Panc1 (cell line): ENCODE data around the gene DOCK4. TPM values are rescaled to one million over a fixed set of nuclear protein-coding genes. Genes with fewer than 3 reads are reported as not detected.

Experiments
- ATAC-seq: fragments of 200-7000 bp; cut with Tn5 transposase; 2 replicates; pipeline ENCODE4 v1.9.1; 2020; ENCODE audit warnings: mild to moderate bottlenecking, moderate library complexity
- BruUV-seq: library from RNA; stranded (reverse); fragments of 400-500 nt; replicated peaks from 2 replicates; lab custom pipeline; 2021; lab: Mats Ljungman, UMichigan
- CTCF ChIA-PET: fragments of 300-600 bp; sonication (Branson Sonifier 250); formaldehyde crosslinking; loops from one replicate; lab custom pipeline; 2022; ENCODE audit warnings: antibody characterized with exemption; lab: Charles Lee
- POLR2A ChIA-PET: fragments of 300-600 bp; sonication (Branson Sonifier 250); formaldehyde crosslinking; loops from one replicate; lab custom pipeline; 2022; ENCODE audit warnings: antibody characterized with exemption; lab: Charles Lee
- DNase-seq: peaks from one replicate; pipeline ENCODE4 v3.0.0-alpha.2; 2010; ENCODE audit warnings: low read depth, low spot score
- H3K27ac ChIP-seq: 2 replicates; pipeline ENCODE4 v1.5.1; 2011; ENCODE audit warnings: mild to moderate bottlenecking, low read length, inconsistent platforms
- H3K27me3 ChIP-seq: fragments of 200-500 bp; sonication (Bioruptor generic); 2 replicates; pipeline ENCODE4 v1.6.0; 2014; ENCODE audit warnings: low read length, inconsistent platforms; ENCODE audit not compliant: control insufficient read depth, insufficient read depth
- H3K36me3 ChIP-seq: fragments of 200-500 bp; sonication (Bioruptor generic); 2 replicates; pipeline ENCODE4 v1.5.1; 2014; ENCODE audit warnings: inconsistent platforms, mild to moderate bottlenecking, low read length, moderate library complexity; ENCODE audit not compliant: control insufficient read depth, insufficient read depth
- H3K4me1 ChIP-seq: 2 replicates; pipeline ENCODE4 v1.5.1; 2011; ENCODE audit warnings: inconsistent platforms, mild to moderate bottlenecking, low read length, moderate library complexity; ENCODE audit not compliant: control insufficient read depth, insufficient read depth
- H3K4me3 ChIP-seq, 2 experiments: 2 replicates each; pipeline ENCODE4 v1.5.1; 2011 to 2012; ENCODE audit warnings: low read depth in 2 of 2, low read length in 2 of 2, mild to moderate bottlenecking in 2 of 2, inconsistent platforms in 1 of 2, moderate library complexity in 1 of 2
- H3K9me3 ChIP-seq: fragments of 200-500 bp; sonication (Bioruptor generic); 2 replicates; pipeline ENCODE4 v1.5.1; 2014; ENCODE audit warnings: low read depth, mild to moderate bottlenecking, inconsistent platforms, low read length, moderate library complexity; ENCODE audit not compliant: control insufficient read depth, insufficient read depth
- POLR2AphosphoS5 ChIP-seq: IDR thresholded peaks from 2 replicates; pipeline ENCODE4 v1.6.1; 2012; ENCODE audit warnings: mild to moderate bottlenecking, low read depth, low read length, moderate library complexity
- SIN3A ChIP-seq: IDR thresholded peaks from 2 replicates; pipeline ENCODE4 v1.6.1; 2012; ENCODE audit warnings: low read depth, mild to moderate bottlenecking, low read length, moderate library complexity, borderline replicate concordance; ENCODE audit not compliant: insufficient read depth
- TCF7L2 ChIP-seq: IDR thresholded peaks from 2 replicates; pipeline ENCODE4 v1.6.1; 2011; ENCODE audit warnings: mild to moderate bottlenecking, low read depth, low read length, inconsistent platforms
- in situ Hi-C: cut with HindIII; loops from 2 replicates; pipeline ENCODE4 v1.10.0; 2016; ENCODE audit warnings: low sequenced_read_pairs, low pct_unique_long_range_greater_than_20kb
- intact Hi-C: fragments of 100-400 bp; cut with micrococcal nuclease; formaldehyde crosslinking; loops from one replicate; pipeline ENCODE4 v1.10.0; 2022; ENCODE audit not compliant: unreplicated experiment
- total RNA-seq: library from RNA; stranded (reverse); gene quantifications from one replicate; pipeline ENCODE4 v1.2.1, GENCODE V29; 2021; ENCODE audit not compliant: unreplicated experiment
- TF ChIP-seq, protein P1 (sequence below): fragments of 450-650 bp; IDR thresholded peaks from 2 replicates; pipeline ENCODE4 v1.5.1; 2017; ENCODE audit warnings: mild to moderate bottlenecking
- TF ChIP-seq, protein P2 (sequence below), 2 experiments: IDR thresholded peaks; 2 replicates each; pipeline ENCODE4 v1.6.1; 2011 to 2012; ENCODE audit warnings: low read depth in 2 of 2, control low read depth in 1 of 2, low read length in 1 of 2, mild to moderate bottlenecking in 1 of 2, moderate library complexity in 1 of 2; ENCODE audit not compliant: insufficient read depth in 1 of 2

Gene DOCK4
- total RNA-seq, 1 experiment from 2014 or later, result 10.8 TPM

- CTCF ChIA-PET, result no interaction called here
- Histone ChIP-seq H3K4me3 (no peak overlapping the region), H3K9me3 (peaks cover 3% of the 10 kb centered on the region; the same call in 1 of the 2 replicates), H3K4me1 (no peaks in the 10 kb centered on the region), H3K27me3 (no peaks in the 10 kb centered on the region), H3K36me3 (no peaks in the 10 kb centered on the region), H3K27ac (no peak overlapping the region)
- POLR2A ChIA-PET, result no interaction called here
- ATAC-seq (no peak), DNase-seq (no peak)
- in situ Hi-C loops, result no loop called here
- BruUV-seq, result no TSS peak
- intact Hi-C loops, result no loop called here
- TF ChIP-seq, protein P1, sequence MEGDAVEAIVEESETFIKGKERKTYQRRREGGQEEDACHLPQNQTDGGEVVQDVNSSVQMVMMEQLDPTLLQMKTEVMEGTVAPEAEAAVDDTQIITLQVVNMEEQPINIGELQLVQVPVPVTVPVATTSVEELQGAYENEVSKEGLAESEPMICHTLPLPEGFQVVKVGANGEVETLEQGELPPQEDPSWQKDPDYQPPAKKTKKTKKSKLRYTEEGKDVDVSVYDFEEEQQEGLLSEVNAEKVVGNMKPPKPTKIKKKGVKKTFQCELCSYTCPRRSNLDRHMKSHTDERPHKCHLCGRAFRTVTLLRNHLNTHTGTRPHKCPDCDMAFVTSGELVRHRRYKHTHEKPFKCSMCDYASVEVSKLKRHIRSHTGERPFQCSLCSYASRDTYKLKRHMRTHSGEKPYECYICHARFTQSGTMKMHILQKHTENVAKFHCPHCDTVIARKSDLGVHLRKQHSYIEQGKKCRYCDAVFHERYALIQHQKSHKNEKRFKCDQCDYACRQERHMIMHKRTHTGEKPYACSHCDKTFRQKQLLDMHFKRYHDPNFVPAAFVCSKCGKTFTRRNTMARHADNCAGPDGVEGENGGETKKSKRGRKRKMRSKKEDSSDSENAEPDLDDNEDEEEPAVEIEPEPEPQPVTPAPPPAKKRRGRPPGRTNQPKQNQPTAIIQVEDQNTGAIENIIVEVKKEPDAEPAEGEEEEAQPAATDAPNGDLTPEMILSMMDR, result no peak
- no peak for TF ChIP-seq TCF7L2
These were observed 32.1 kb upstream of the DOCK4 start for GRCh38 chr7:112238330-112238729.

DNA sequence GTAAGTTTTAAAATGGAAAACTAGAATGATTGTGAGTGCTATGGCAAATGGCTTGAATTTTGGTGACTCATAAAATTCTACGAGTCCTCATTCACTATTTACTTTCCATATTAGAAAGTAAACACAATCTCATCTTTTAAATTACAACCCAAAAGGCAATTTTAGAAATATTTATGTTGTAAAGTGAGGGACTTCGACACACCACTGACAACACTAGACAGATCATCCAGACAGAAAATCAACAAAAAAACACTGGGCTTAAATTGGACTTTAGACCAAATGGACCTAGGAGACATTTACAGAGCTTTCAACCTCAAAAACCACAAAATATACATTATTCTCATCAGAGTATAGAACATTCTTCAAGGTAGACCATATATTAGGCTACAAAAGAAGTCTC, 30.4 kb upstream of the DOCK4 start:
- Histone ChIP-seq H3K4me1 (no peaks in the 10 kb centered on the region; the same call in 1 of the 2 replicates), H3K9me3 (peaks cover 3% of the 10 kb centered on the region; the same call in 1 of the 2 replicates), H3K27me3 (no peaks in the 10 kb centered on the region), H3K27ac (no peak overlapping the region), H3K4me3 (no peak overlapping the region), H3K36me3 (no peaks in the 10 kb centered on the region)
- DNase-seq (no peak), ATAC-seq (no peak)
- no TSS peak for BruUV-seq
- in situ Hi-C loops (no loop called here), intact Hi-C loops (no loop called here)
- TF ChIP-seq, protein P2, sequence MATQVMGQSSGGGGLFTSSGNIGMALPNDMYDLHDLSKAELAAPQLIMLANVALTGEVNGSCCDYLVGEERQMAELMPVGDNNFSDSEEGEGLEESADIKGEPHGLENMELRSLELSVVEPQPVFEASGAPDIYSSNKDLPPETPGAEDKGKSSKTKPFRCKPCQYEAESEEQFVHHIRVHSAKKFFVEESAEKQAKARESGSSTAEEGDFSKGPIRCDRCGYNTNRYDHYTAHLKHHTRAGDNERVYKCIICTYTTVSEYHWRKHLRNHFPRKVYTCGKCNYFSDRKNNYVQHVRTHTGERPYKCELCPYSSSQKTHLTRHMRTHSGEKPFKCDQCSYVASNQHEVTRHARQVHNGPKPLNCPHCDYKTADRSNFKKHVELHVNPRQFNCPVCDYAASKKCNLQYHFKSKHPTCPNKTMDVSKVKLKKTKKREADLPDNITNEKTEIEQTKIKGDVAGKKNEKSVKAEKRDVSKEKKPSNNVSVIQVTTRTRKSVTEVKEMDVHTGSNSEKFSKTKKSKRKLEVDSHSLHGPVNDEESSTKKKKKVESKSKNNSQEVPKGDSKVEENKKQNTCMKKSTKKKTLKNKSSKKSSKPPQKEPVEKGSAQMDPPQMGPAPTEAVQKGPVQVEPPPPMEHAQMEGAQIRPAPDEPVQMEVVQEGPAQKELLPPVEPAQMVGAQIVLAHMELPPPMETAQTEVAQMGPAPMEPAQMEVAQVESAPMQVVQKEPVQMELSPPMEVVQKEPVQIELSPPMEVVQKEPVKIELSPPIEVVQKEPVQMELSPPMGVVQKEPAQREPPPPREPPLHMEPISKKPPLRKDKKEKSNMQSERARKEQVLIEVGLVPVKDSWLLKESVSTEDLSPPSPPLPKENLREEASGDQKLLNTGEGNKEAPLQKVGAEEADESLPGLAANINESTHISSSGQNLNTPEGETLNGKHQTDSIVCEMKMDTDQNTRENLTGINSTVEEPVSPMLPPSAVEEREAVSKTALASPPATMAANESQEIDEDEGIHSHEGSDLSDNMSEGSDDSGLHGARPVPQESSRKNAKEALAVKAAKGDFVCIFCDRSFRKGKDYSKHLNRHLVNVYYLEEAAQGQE (IDR thresholded peaks at IDR 0.05; ENCODE audit: insufficient read depth in 1 of 2, low read depth in 2 of 2, low read length in 1 of 2), result no peak
- no peak for TF ChIP-seq SIN3A
- TF ChIP-seq POLR2AphosphoS5, result no peak
- no peak for TF ChIP-seq TCF7L2
- TF ChIP-seq, protein P1, result no peak
- ChIA-PET CTCF (no interaction called here), POLR2A (no interaction called here)
